AG04450 (cell line): ENCODE results near the gene ARHGAP24. TPM values are rescaled to one million over a fixed set of nuclear protein-coding genes. Genes with fewer than 3 reads are reported as not detected.

Source experiments
- CTCF ChIA-PET: fragments of 300-600, 350-600 bp; formaldehyde crosslinking; extraction: SDS; loops from one replicate; lab custom pipeline; 2022; ENCODE audit warnings: antibody characterized with exemption, inconsistent platforms; lab: Charles Lee
- POLR2A ChIA-PET: fragments of 350-600 bp; formaldehyde crosslinking; extraction: SDS; loops from one replicate; lab custom pipeline; 2021; ENCODE audit warnings: antibody characterized with exemption, inconsistent platforms; lab: Yijun Ruan, JAX
- DNase-seq: peaks from one replicate; pipeline ENCODE4 v3.0.0-alpha.2; 2011; ENCODE audit warnings: low read depth, low spot score
- H3K27ac ChIP-seq: one replicate; pipeline ENCODE4 v1.5.1; 2012; ENCODE audit warnings: low read depth, low read length, control low read depth
- H3K27me3 ChIP-seq: one replicate; pipeline ENCODE4 v1.6.0; 2012; ENCODE audit warnings: low read length; ENCODE audit not compliant: control insufficient read depth, insufficient read depth
- H3K4me3 ChIP-seq: 2 replicates; pipeline ENCODE4 v1.5.1; 2011; ENCODE audit warnings: mild to moderate bottlenecking, low read depth, low read length, control low read depth
- H3K9me3 ChIP-seq: 2 replicates; pipeline ENCODE4 v1.5.1; 2012; ENCODE audit warnings: low read length; ENCODE audit not compliant: control insufficient read depth, insufficient read depth
- polyA plus RNA-seq: library from polyadenylated mRNA; depleted of rRNA; stranded (reverse); fragments of >200 nt; gene quantifications from 2 replicates; pipeline ENCODE4 v1.2.3, GENCODE V29; 2011
- TF ChIP-seq, protein P1 (sequence below): IDR thresholded peaks from 2 replicates; pipeline ENCODE4 v1.5.1; 2011; ENCODE audit warnings: low read depth, low read length, control low read depth, inconsistent platforms

Gene ARHGAP24
- polyA plus RNA-seq, 1 experiment: 16.8 TPM

DNA sequence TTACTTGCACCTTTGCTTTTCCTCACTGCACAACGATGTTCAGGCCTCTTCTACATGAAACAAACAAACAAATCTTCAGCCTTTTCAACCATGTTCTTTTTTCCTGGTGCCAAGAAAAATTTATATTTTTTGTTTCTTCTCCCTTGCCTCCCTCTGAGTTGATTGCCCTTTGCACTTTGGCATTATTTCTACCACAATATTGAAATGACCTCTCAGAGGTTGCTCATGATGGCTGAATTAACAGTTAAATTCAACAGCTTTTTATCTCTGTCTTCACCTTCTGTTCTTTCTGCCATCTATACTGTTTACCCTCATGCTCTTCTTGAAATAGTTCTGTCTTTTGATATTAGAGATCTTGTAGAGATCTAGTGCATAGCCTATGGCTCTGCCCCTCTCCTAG, 308.9 kb downstream of the ARHGAP24 start:
- ChIA-PET POLR2A (no interaction called here), CTCF (interaction anchor here (0.6 to 1.2 kb wide), 5 partner anchors 13 to 261 kb away, joined by 3 to 4 read pairs (median 3); no protein-coding TSS in a partner anchor)

DNA sequence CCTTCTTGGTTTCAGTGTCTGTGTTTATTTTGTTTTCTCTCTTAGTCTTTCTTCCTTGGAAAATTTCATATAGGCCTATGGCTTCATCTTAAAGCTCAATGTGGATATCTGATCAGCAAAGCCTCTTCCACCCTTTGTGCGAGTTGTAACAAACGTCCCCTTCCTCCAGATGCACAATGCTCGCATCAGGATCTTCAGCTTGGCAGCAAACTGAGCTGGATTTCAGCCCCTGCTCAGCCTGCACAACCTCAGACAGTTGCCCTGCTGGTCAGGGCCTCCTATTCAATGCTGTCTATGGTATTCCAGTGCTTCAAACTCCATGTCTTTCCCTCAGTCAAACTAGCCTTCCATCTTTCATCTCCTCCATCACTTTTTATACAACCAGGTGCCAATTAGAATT, 309.4 kb downstream of the ARHGAP24 start:
- CTCF ChIA-PET: interaction anchor here (0.6 to 1.2 kb wide), 5 partner anchors 12 to 260 kb away, joined by 3 to 4 read pairs (median 3); no protein-coding TSS in a partner anchor
- Histone ChIP-seq H3K27ac (no peak overlapping the region), H3K9me3 (no peaks in the 10 kb centered on the region), H3K27me3 (no peaks in the 10 kb centered on the region), H3K4me3 (no peak overlapping the region)
- TF ChIP-seq, protein P1, sequence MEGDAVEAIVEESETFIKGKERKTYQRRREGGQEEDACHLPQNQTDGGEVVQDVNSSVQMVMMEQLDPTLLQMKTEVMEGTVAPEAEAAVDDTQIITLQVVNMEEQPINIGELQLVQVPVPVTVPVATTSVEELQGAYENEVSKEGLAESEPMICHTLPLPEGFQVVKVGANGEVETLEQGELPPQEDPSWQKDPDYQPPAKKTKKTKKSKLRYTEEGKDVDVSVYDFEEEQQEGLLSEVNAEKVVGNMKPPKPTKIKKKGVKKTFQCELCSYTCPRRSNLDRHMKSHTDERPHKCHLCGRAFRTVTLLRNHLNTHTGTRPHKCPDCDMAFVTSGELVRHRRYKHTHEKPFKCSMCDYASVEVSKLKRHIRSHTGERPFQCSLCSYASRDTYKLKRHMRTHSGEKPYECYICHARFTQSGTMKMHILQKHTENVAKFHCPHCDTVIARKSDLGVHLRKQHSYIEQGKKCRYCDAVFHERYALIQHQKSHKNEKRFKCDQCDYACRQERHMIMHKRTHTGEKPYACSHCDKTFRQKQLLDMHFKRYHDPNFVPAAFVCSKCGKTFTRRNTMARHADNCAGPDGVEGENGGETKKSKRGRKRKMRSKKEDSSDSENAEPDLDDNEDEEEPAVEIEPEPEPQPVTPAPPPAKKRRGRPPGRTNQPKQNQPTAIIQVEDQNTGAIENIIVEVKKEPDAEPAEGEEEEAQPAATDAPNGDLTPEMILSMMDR: no peak
- POLR2A ChIA-PET: no interaction called here
- DNase-seq: no peak

More for the DNA sequence above, 308.9 kb downstream of the ARHGAP24 start:
- TF ChIP-seq, protein P1: no peak
- no peaks in the 10 kb centered on the region for H3K9me3 ChIP-seq
- H3K27me3 ChIP-seq: no peaks in the 10 kb centered on the region
- no peak overlapping the region for H3K4me3 ChIP-seq
- no peak overlapping the region for H3K27ac ChIP-seq
- no peak for DNase-seq

DNA sequence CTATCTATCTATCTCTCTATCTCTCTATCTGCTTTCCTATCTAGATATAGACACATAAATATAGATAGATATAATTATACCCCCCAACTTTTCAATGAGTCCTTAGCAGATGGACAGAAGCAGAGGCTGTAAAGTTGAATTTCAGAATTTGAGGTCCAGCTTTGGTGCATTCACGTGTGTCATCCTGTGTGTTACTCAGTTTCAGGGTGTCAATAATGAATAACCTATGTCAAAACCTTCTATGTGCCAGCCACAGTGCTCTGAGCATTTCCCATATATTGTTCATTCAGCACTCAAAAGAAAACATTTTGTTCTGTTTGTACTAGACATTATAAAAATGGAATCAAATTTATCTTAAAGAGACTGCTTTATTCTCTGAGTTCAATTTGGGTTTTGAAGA, 310.0 kb downstream of the ARHGAP24 start:
- H3K27ac ChIP-seq: no peak overlapping the region
- TF ChIP-seq, protein P1: no peak

DNA sequence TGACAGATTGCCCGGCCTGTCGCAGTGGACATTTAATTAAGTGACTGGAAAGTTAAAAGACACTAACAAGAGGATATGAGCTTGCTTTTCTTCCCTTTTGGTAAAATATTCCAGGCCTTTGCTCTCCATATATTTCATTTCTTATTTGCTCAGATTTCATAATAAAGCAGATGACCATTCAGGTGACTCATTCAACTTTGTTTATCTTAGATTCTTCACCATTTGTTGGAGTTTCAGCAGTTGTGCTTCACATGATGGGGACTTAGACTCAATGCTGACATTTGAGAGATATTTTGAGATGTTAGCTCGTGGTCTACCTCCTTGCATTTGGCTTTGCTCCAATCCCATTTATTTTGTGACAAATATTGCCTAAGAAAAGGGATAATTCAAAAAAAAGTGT, 312.2 kb downstream of the ARHGAP24 start:
- DNase-seq: peak; percentile 64
- Histone ChIP-seq H3K9me3 (no peaks in the 10 kb centered on the region), H3K4me3 (no peak overlapping the region), H3K27me3 (no peaks in the 10 kb centered on the region), H3K27ac (peak overlapping the region; percentile 80)
- ChIA-PET CTCF (interaction anchor here (3.6 kb wide), 1 partner anchor 9 kb away, joined by 42 read pairs; no protein-coding TSS in a partner anchor), POLR2A (no interaction called here)
- TF ChIP-seq, protein P1: no peak

More for the DNA sequence above, 310.0 kb downstream of the ARHGAP24 start:
- no peak for DNase-seq
- Histone ChIP-seq H3K27me3 (no peaks in the 10 kb centered on the region), H3K4me3 (no peak overlapping the region), H3K9me3 (no peaks in the 10 kb centered on the region)
- CTCF ChIA-PET: no interaction called here
- POLR2A ChIA-PET: no interaction called here

DNA sequence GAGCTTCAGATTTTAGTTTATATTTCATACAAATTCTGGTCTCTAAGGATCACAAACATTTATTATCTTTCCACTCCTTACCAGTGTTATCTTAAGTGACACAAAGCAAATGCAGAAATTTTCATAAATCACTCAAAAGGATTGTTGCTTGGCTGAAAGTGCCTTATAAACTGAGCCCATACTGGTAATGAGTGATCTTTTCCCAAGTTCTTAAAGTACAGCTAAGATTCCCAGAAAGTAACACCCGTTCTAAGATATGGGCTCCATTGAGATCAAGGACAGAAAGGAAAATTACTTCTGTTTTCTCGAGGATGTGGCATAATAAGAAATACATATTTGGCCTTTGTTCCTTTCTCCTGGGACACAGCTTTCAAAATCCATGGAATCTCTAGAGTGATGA, 313.7 kb downstream of the ARHGAP24 start:
- DNase-seq: no peak
- POLR2A ChIA-PET: no interaction called here
- Histone ChIP-seq H3K27ac (no peak overlapping the region), H3K9me3 (no peaks in the 10 kb centered on the region), H3K4me3 (no peak overlapping the region), H3K27me3 (no peaks in the 10 kb centered on the region)
- CTCF ChIA-PET: interaction anchor here (0.7 to 3.6 kb wide), 5 partner anchors 8 to 260 kb away, joined by 3 to 42 read pairs (median 6); no protein-coding TSS in a partner anchor
- TF ChIP-seq, protein P1: no peak
